Ureter (tissue), 1 donor: ENCODE measurements around the gene ACTR1A. TPM values are rescaled to one million over a fixed set of nuclear protein-coding genes. Genes with fewer than 3 reads are reported as not detected.

Source experiments
- total RNA-seq: library from RNA; stranded (reverse); gene quantifications from one replicate; pipeline ENCODE4 v1.2.4, GENCODE V29; 2023
- donor health status: DM: yes; HTN: yes; CAD: no.

Gene ACTR1A
- total RNA-seq, 1 donor from 2014 or later = 87.1 TPM

Other genes with a start within 250 kb of the ACTR1A start
- gene NFKB2, start 107.0 kb downstream of the ACTR1A start, total RNA-seq = 33.0 TPM
- 5.1 TPM for gene PSD, start 83.9 kb downstream of the ACTR1A start, total RNA-seq
- gene FBXL15, start 81.9 kb downstream of the ACTR1A start, total RNA-seq = 8.7 TPM
- 51.9 TPM for gene CUEDC2, start 70.1 kb downstream of the ACTR1A start, total RNA-seq
- gene C10orf95, start 51.2 kb downstream of the ACTR1A start, total RNA-seq = 1.5 TPM
- 25.5 TPM for gene SUFU, start 1.3 kb upstream of the ACTR1A start, total RNA-seq
- 137 TPM for gene TRIM8, start 141.8 kb upstream of the ACTR1A start, total RNA-seq
- gene ARL3, start 211.7 kb upstream of the ACTR1A start, total RNA-seq = 11.2 TPM
- gene SFXN2, start 211.9 kb upstream of the ACTR1A start, total RNA-seq = 28.3 TPM
- gene WBP1L, start 241.2 kb upstream of the ACTR1A start, total RNA-seq = 55.2 TPM